IPS-20b (cell line): ENCODE results near the gene SPSB4.

Experiments
- H3K27ac ChIP-seq: one replicate; pipeline ENCODE4 v1.5.1; 2013; ENCODE audit warnings: low read length
- H3K27me3 ChIP-seq: 2 replicates; pipeline ENCODE4 v1.6.1; 2013; ENCODE audit warnings: mild to moderate bottlenecking, low read length, inconsistent platforms; ENCODE audit not compliant: insufficient read depth
- H3K36me3 ChIP-seq: 2 replicates; pipeline ENCODE4 v1.6.1; 2013; ENCODE audit warnings: low read depth, mild to moderate bottlenecking, inconsistent platforms, low read length, moderate library complexity; ENCODE audit not compliant: insufficient read depth
- H3K4me1 ChIP-seq: 2 replicates; pipeline ENCODE4 v1.6.1; 2013; ENCODE audit warnings: mild to moderate bottlenecking, control low read depth, inconsistent platforms, low read length, moderate library complexity; ENCODE audit not compliant: insufficient read depth
- H3K4me3 ChIP-seq: 2 replicates; pipeline ENCODE4 v1.5.1; 2013; ENCODE audit warnings: mild to moderate bottlenecking, low read length, inconsistent platforms
- H3K9ac ChIP-seq: 2 replicates; pipeline ENCODE4 v1.6.1; 2013; ENCODE audit warnings: low read depth, mild to moderate bottlenecking, inconsistent platforms, low read length, moderate library complexity
- H3K9me3 ChIP-seq: 2 replicates; pipeline ENCODE4 v1.6.1; 2013; ENCODE audit warnings: mild to moderate bottlenecking, low read depth, low read length, inconsistent platforms; ENCODE audit not compliant: insufficient read depth

The SPSB4 gene

DNA sequence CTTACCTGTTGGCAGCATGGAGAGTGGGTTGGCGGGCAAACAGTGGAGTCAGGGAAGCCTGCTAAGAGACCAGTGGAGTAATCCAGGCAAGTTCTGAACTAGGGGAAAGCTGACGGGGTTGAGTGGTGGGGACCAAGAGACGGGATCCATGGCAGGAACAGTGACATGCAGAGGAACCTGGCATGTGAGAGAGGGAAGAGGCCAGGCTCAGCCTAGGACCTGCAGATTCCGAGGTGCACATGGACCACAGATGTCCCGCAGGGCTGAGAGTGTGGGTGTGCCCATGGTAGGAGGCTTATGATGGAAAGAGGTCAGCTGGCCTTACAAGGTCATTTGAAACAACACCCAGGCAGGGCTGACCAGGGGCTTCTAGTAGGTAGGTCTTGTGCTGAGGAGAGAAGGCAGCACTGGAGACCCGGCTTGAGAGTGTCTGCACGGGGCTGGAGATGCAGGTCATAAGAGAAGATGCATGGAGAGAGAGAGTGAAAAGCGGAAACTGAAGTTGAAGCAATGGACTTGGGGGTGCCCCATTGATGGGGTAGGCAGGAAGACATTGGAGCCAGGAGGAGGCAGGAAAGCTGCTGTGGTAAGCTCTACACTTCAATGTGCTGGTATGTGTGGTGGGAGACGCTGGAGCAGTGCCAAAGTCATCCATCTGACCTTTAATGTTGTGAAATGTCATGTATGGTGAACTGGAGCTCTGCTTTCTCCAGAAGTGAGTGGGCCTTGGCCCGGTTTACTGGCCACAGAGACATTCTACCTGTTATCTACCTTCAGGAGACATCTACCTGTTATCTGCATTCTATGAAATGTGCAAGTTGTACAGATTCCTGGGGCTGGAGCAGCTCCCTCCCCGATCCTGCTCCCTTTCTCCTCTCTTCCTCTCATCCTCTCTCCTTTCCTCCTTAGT, 4.6 kb downstream of the SPSB4 start:
- Histone ChIP-seq H3K9ac (no peak overlapping the region), H3K27me3 (peaks cover 23% of the 10 kb centered on the region), H3K4me1 (peaks cover 3% of the 10 kb centered on the region; the same call in 1 of the 2 replicates), H3K36me3 (no peaks in the 10 kb centered on the region; the same call in 1 of the 2 replicates), H3K4me3 (no peak overlapping the region), H3K27ac (no peak overlapping the region), H3K9me3 (no peaks in the 10 kb centered on the region)

DNA sequence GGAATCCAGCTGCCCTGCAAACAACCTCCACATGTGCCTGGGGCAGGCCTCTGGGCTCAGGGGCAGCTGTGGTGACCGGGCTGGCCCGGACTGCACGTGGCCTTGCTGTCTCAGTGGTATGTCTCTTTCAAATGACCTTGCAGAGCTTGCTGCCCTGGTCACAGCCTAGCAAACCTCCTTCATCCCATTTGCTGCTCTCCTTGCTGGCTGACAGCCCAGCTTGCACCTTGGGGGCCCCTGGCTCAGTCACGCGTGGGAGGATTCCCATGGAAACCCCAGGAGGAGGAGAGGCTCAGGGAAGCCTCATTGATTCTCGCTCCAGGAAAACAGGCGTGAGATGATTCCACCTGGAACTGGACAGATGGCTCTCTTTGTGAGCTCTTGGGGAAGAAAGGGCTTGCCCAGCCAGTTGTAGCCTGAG, 5.6 kb downstream of the SPSB4 start:
- Histone ChIP-seq H3K9ac (no peak overlapping the region), H3K9me3 (no peaks in the 10 kb centered on the region), H3K4me3 (no peak overlapping the region), H3K36me3 (no peaks in the 10 kb centered on the region; the same call in 1 of the 2 replicates), H3K4me1 (peaks cover 3% of the 10 kb centered on the region; the same call in 1 of the 2 replicates), H3K27ac (no peak overlapping the region), H3K27me3 (peaks cover 22% of the 10 kb centered on the region)

GRCh38 chr3:141057436-141057835, 6.3 kb downstream of the SPSB4 start:
- Histone ChIP-seq H3K9me3 (no peaks in the 10 kb centered on the region), H3K9ac (no peak overlapping the region), H3K4me3 (no peak overlapping the region), H3K27me3 (peaks cover 17% of the 10 kb centered on the region), H3K36me3 (no peaks in the 10 kb centered on the region; the same call in 1 of the 2 replicates), H3K27ac (no peak overlapping the region), H3K4me1 (peaks cover 3% of the 10 kb centered on the region; the same call in 1 of the 2 replicates)

- H3K9ac ChIP-seq, result no peak overlapping the region
- H3K9me3 ChIP-seq, result no peaks in the 10 kb centered on the region
- H3K36me3 ChIP-seq, result no peaks in the 10 kb centered on the region; the same call in 1 of the 2 replicates
- H3K27me3 ChIP-seq, result peaks cover 9% of the 10 kb centered on the region
- H3K27ac ChIP-seq, result no peak overlapping the region
- peaks cover 3% of the 10 kb centered on the region; the same call in 1 of the 2 replicates for H3K4me1 ChIP-seq
- H3K4me3 ChIP-seq, result no peak overlapping the region
Measured at GRCh38 chr3:141057946-141058800, 7.0 kb downstream of the SPSB4 start.

DNA sequence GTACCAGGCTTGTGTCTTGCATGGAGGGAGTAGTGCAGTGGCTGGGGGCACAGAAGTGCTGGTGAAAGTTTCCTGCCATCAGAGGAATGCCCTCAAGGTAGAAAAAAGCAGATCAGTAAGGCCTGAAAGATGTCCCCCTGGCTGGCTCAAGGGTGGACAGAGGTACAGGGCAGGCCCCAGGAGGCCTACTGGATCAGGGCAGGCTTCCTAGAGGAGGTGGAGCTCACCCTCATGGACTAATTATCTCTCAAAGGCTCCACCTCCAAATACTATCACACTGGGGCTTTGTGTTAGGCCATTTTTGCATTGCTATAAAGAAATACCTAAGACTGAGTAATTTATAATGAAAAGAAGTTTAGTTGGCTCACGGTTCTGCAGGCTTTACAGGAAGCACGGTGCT, 7.8 kb downstream of the SPSB4 start:
- Histone ChIP-seq H3K36me3 (no peaks in the 10 kb centered on the region; the same call in 1 of the 2 replicates), H3K4me1 (peaks cover 3% of the 10 kb centered on the region; the same call in 1 of the 2 replicates), H3K27ac (no peak overlapping the region), H3K9ac (no peak overlapping the region), H3K4me3 (no peak overlapping the region), H3K9me3 (no peaks in the 10 kb centered on the region), H3K27me3 (peaks cover under 1% of the 10 kb centered on the region)

GRCh38 chr3:141059816-141060215, 8.7 kb downstream of the SPSB4 start:
- no peaks in the 10 kb centered on the region for H3K9me3 ChIP-seq
- no peak overlapping the region for H3K4me3 ChIP-seq
- no peaks in the 10 kb centered on the region for H3K27me3 ChIP-seq
- no peaks in the 10 kb centered on the region; the same call in 1 of the 2 replicates for H3K36me3 ChIP-seq
- H3K4me1 ChIP-seq, result peaks cover 3% of the 10 kb centered on the region; the same call in 1 of the 2 replicates
- H3K27ac ChIP-seq, result no peak overlapping the region
- H3K9ac ChIP-seq, result no peak overlapping the region

GRCh38 chr3:141060327-141060726, 9.2 kb downstream of the SPSB4 start:
- Histone ChIP-seq H3K36me3 (no peaks in the 10 kb centered on the region; the same call in 1 of the 2 replicates), H3K27me3 (no peaks in the 10 kb centered on the region), H3K4me1 (peaks cover 3% of the 10 kb centered on the region; the same call in 1 of the 2 replicates), H3K27ac (no peak overlapping the region), H3K9me3 (no peaks in the 10 kb centered on the region), H3K9ac (no peak overlapping the region), H3K4me3 (no peak overlapping the region)

DNA sequence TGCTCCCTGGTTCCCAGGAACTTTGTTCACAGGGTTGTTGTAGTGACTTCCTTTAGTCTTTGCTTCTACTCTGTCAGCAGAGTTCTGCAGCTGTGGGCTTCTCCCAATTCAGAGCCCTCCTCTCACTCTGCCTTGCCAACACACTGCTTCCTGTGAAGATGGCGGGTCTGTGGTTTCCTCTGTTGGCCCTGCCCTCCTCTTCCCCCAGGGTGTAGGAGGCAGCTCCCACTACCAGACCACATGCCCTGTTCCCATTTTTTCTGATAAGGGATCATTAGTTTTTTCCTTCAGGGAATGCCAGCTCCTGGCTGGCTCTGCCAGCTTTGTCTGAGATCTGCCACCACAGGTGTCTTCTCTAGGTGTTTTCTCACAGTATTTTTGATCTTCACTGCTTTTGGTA, 12.7 kb downstream of the SPSB4 start:
- Histone ChIP-seq H3K9ac (no peak overlapping the region), H3K9me3 (no peaks in the 10 kb centered on the region), H3K27ac (no peak overlapping the region), H3K27me3 (peaks cover 2% of the 10 kb centered on the region; the same call in 1 of the 2 replicates), H3K4me3 (no peak overlapping the region), H3K4me1 (0 out of 2 replicates have a peak, but pooled peaks cover 4% of the 10 kb centered on the region), H3K36me3 (no peaks in the 10 kb centered on the region; the same call in 1 of the 2 replicates)

- no peak overlapping the region for H3K27ac ChIP-seq
- H3K9me3 ChIP-seq, result no peaks in the 10 kb centered on the region
- H3K9ac ChIP-seq, result no peak overlapping the region
- no peak overlapping the region for H3K4me3 ChIP-seq
- no peaks in the 10 kb centered on the region; the same call in 1 of the 2 replicates for H3K36me3 ChIP-seq
- peaks cover 5% of the 10 kb centered on the region; the same call in 1 of the 2 replicates for H3K4me1 ChIP-seq
- H3K27me3 ChIP-seq, result peaks cover 8% of the 10 kb centered on the region; the same call in 1 of the 2 replicates
Measured at GRCh38 chr3:141064255-141064926, 13.2 kb downstream of the SPSB4 start.

GRCh38 chr3:141065258-141065657, 14.1 kb downstream of the SPSB4 start:
- H3K4me1 ChIP-seq, result peaks cover 13% of the 10 kb centered on the region
- no peak overlapping the region for H3K9ac ChIP-seq
- no peak overlapping the region for H3K4me3 ChIP-seq
- H3K27me3 ChIP-seq, result peaks cover 16% of the 10 kb centered on the region; the same call in 1 of the 2 replicates
- no peaks in the 10 kb centered on the region for H3K36me3 ChIP-seq
- no peaks in the 10 kb centered on the region for H3K9me3 ChIP-seq
- no peak overlapping the region for H3K27ac ChIP-seq
